ENCODE results near the gene DLX5. TPM values are rescaled to one million over a fixed set of nuclear protein-coding genes. Genes with fewer than 3 reads are reported as not detected.

DLX5 gene
- total RNA-seq, 4 donors from 2014 or later, result not detected

GRCh38 chr7:96998333-96998732 lies 26.3 kb downstream of the DLX5 start:
- intact Hi-C loops (cut with DNase I; ENCODE audit: low total_unique reads) (no loop called here), in situ Hi-C loops (cut with MboI; ENCODE audit: low pct_ligation_motif_present in 1 of 4, low pct_unique_long_range_greater_than_20kb in 1 of 4, low sequenced_read_pairs in 3 of 4) (no loop called here)
- H3K27me3 ChIP-seq, result peaks cover 100% of the 10 kb centered on the region

DNA sequence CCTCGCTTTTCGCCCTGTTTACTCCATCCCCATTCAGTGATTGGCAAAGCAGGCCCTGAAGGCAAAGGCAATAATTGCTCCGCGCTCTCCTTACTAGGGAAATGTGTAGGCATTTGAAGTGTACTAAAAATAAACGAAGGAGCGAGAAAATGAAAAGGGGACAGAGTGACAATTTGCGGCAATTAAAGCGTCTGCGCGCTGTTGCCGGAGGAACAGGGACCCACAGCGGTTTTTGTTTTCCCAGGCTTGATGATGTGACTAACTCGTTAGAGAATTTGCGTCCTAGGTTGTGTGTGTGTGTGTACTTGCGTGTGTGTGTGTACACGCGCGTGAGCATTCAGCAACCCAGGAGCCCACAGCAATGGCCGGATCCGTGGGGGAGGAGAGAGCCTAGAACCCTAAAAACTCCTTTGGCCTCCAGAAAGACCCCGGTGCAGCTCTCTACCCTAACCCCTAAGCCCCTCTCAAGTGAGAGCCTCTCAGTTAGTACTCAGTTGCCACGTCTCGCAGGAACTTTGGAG lies 27.1 kb downstream of the DLX5 start:
- no peak for TF ChIP-seq POLR2A (IDR thresholded peaks at IDR 0.05)
- no peak for TF ChIP-seq POLR2AphosphoS5 (IDR thresholded peaks at IDR 0.05)
- TF ChIP-seq, protein P1, sequence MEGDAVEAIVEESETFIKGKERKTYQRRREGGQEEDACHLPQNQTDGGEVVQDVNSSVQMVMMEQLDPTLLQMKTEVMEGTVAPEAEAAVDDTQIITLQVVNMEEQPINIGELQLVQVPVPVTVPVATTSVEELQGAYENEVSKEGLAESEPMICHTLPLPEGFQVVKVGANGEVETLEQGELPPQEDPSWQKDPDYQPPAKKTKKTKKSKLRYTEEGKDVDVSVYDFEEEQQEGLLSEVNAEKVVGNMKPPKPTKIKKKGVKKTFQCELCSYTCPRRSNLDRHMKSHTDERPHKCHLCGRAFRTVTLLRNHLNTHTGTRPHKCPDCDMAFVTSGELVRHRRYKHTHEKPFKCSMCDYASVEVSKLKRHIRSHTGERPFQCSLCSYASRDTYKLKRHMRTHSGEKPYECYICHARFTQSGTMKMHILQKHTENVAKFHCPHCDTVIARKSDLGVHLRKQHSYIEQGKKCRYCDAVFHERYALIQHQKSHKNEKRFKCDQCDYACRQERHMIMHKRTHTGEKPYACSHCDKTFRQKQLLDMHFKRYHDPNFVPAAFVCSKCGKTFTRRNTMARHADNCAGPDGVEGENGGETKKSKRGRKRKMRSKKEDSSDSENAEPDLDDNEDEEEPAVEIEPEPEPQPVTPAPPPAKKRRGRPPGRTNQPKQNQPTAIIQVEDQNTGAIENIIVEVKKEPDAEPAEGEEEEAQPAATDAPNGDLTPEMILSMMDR (IDR thresholded peaks at IDR 0.05), result no peak
- TF ChIP-seq EP300 (IDR thresholded peaks at IDR 0.05; ENCODE audit: low read depth), result no peak
- Histone ChIP-seq H3K27me3 (peaks cover 100% of the 10 kb centered on the region), H3K36me3 (no peaks in the 10 kb centered on the region), H3K4me3 (no peak overlapping the region), H3K4me1 (no peaks in the 10 kb centered on the region), H3K27ac (no peak overlapping the region), H3K9me3 (no peaks in the 10 kb centered on the region)
- intact Hi-C loops (cut with DNase I; ENCODE audit: low total_unique reads), result no loop called here
- WGBS, 2 donors (ENCODE audit: low coverage in 1 of 2), result 4 to 35% methylated on average over 11 to 23 of the region's 23 CpGs
- no peak for DNase-seq
- in situ Hi-C loops (cut with MboI; ENCODE audit: low pct_ligation_motif_present in 1 of 4, low pct_unique_long_range_greater_than_20kb in 1 of 4, low sequenced_read_pairs in 3 of 4), result no loop called here

More at GRCh38 chr7:96998333-96998732, 26.3 kb downstream of the DLX5 start:
- Histone ChIP-seq H3K4me3 (no peak overlapping the region), H3K27ac (no peak overlapping the region), H3K9me3 (no peaks in the 10 kb centered on the region), H3K4me1 (peaks cover 0 to 5% (median 0%) of the 10 kb centered on the region in 4 donors), H3K36me3 (no peaks in the 10 kb centered on the region)
- WGBS, 2 donors (ENCODE audit: low coverage in 1 of 2), result 18% methylated on average over 11 of the region's 11 CpGs; no CpG with 5 or more reads in 1 of the 2 donors
- DNase-seq, result no peak
- TF ChIP-seq POLR2AphosphoS5 (IDR thresholded peaks at IDR 0.05), result no peak
- TF ChIP-seq, protein P1 (IDR thresholded peaks at IDR 0.05), result no peak
- TF ChIP-seq POLR2A (IDR thresholded peaks at IDR 0.05), result no peak
- no peak for TF ChIP-seq EP300 (IDR thresholded peaks at IDR 0.05; ENCODE audit: low read depth)

DNA sequence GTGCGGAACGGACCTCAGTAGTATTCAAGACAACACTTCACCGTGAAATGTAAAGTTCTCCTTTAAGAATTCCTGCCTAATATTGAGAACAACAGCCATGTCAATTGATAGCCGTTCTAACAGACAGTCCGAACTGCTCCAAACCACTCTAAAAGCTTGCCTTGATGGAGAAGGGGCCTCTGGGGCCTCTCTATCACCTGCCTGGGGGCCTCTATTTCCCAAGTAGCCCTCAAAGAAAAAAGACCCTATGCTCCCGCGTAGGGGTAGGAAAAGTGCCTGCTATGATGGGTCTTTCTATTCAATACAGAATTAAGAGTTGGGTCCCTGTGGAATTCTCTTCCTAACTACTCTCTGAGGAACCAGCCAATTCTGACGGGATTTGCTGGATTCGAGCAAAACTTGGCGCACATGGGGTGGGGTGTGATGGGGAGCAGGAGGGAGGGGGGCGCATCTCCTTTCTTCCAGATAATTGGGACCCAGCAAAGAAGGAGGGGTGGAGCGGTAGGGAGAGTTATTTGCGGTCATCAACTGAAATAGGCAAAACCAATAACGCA lies 27.6 kb downstream of the DLX5 start:
- Histone ChIP-seq H3K27ac (no peak overlapping the region), H3K36me3 (no peaks in the 10 kb centered on the region), H3K4me3 (no peak overlapping the region), H3K9me3 (no peaks in the 10 kb centered on the region), H3K27me3 (peaks cover 100% of the 10 kb centered on the region), H3K4me1 (no peaks in the 10 kb centered on the region)
- intact Hi-C loops (cut with DNase I; ENCODE audit: low total_unique reads) (no loop called here), in situ Hi-C loops (cut with MboI; ENCODE audit: low pct_ligation_motif_present in 1 of 4, low pct_unique_long_range_greater_than_20kb in 1 of 4, low sequenced_read_pairs in 3 of 4) (no loop called here)
- TF ChIP-seq, protein P1 (IDR thresholded peaks at IDR 0.05), result no peak
- TF ChIP-seq POLR2A (IDR thresholded peaks at IDR 0.05), result no peak
- TF ChIP-seq EP300 (IDR thresholded peaks at IDR 0.05; ENCODE audit: low read depth), result no peak
- TF ChIP-seq POLR2AphosphoS5 (IDR thresholded peaks at IDR 0.05), result no peak
- no peak for DNase-seq
- whole genome bisulfite sequencing, 2 donors (ENCODE audit: low coverage in 1 of 2), result 15 to 26% methylated on average over 9 to 14 of the region's 14 CpGs

DNA sequence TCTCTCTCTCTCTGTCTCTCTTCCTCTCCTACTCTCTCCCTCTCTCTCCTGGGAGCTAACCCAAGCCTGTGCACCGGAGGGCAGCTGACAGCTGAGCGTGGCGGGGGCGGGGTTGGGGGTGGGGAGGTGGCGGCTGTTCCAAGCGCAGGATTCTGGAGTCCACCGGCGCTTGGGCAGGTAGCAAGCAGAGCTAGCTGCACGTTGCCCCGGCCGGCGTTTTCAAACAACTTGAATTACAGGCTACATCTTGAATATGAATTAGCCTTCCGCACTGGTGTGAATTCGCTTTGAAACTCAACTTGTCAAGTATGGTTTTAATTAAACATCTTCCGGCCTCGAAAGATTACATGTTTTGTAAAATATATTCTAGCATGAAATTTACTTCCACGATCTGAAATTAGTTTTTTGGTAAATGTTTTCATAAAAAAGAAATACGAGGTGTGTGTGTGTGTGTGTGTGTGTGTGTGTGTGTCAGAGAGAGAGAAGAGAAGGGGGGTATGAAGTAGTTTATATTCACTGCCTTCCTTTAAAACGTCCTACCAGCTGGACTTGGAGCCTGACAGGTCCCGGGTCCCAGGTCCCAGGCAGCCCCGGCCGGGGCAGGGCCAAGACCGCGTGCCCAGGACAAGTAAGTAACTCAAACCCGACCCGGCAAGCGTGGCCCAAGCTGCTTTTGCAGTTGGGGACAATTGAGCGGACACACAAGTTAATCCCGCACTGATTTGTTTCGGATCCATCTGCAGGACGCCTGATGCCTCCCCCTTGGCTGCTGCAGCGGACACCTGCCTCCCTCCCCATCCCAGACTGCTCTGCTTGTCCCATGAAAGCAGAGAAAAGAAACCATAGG lies 28.3 kb downstream of the DLX5 start:
- Histone ChIP-seq H3K36me3 (no peaks in the 10 kb centered on the region), H3K4me3 (no peak overlapping the region), H3K4me1 (no peaks in the 10 kb centered on the region), H3K27ac (no peak overlapping the region), H3K27me3 (peaks cover 100% of the 10 kb centered on the region), H3K9me3 (no peaks in the 10 kb centered on the region)
- DNase-seq, result no peak
- intact Hi-C loops (cut with DNase I; ENCODE audit: low total_unique reads), result no loop called here
- in situ Hi-C loops (cut with MboI; ENCODE audit: low pct_ligation_motif_present in 1 of 4, low pct_unique_long_range_greater_than_20kb in 1 of 4, low sequenced_read_pairs in 3 of 4), result no loop called here
- 4 to 5% methylated on average over 14 to 32 of the region's 32 CpGs for WGBS, 2 donors (ENCODE audit: low coverage in 1 of 2)
- no peak for TF ChIP-seq EP300 (IDR thresholded peaks at IDR 0.05; ENCODE audit: low read depth)
- TF ChIP-seq POLR2AphosphoS5 (IDR thresholded peaks at IDR 0.05), result no peak
- TF ChIP-seq POLR2A (IDR thresholded peaks at IDR 0.05), result no peak
- TF ChIP-seq, protein P1 (IDR thresholded peaks at IDR 0.05), result no peak

All from transverse colon (tissue), 4 donors.